Measurements from ENCODE around the gene ANXA2. TPM values are rescaled to one million over a fixed set of nuclear protein-coding genes. Genes with fewer than 3 reads are reported as not detected.

ANXA2 gene
- polyA plus RNA-seq, 1 donor (not counting 4 experiments of a cell fraction or from before 2014, with no cell fraction given) = 11,017 TPM

- H3K9me3 ChIP-seq (ENCODE audit: control insufficient read depth, low read depth, low read length) = no peaks in the 10 kb centered on the region
- H3K27me3 ChIP-seq (ENCODE audit: control insufficient read depth, extremely low read depth, insufficient read depth, low read length) = peaks cover 10% of the 10 kb centered on the region
- H3K4me2 ChIP-seq (ENCODE audit: control insufficient read depth, extremely low read depth, insufficient read depth, low read depth, low read length) = no peak overlapping the region
- TF ChIP-seq EZH2 (IDR thresholded peaks at IDR 0.05; ENCODE audit: low read length) (no peak), CTCF (optimal IDR thresholded peaks at IDR 0.05 in 1 of 3, IDR thresholded peaks at IDR 0.05 in 1 of 3, conservative IDR thresholded peaks at IDR 0.05 in 1 of 3; ENCODE audit: extremely low read depth in 1 of 3, insufficient read depth in 2 of 3, low read length in 3 of 3) (no peak)
- H3K4me1 ChIP-seq (ENCODE audit: control insufficient read depth, extremely low read depth, insufficient read depth, low read length) = peaks cover 3% of the 10 kb centered on the region
- H4K20me1 ChIP-seq (ENCODE audit: control insufficient read depth, extremely low read depth, insufficient read depth, low read length) = no peaks in the 10 kb centered on the region
- H3K79me2 ChIP-seq (ENCODE audit: control insufficient read depth, insufficient read depth, low read length) = no peaks in the 10 kb centered on the region
- dilution Hi-C loops (cut with MboI; ENCODE audit: extremely low pct_ligation_motif_present, low sequenced_read_pairs) = no loop called here
- no peak overlapping the region for H3K27ac ChIP-seq (ENCODE audit: control insufficient read depth, insufficient read depth, low read length)
- FAIRE-seq = no peak
- no peak for DNase-seq (ENCODE audit: low read depth, low spot score)
- H3K4me3 ChIP-seq (ENCODE audit: control insufficient read depth in 2 of 3, extremely low read depth in 1 of 3, insufficient read depth in 2 of 3, low read depth in 1 of 3, low read length in 3 of 3) = no peak overlapping the region
- H3K36me3 ChIP-seq (ENCODE audit: control insufficient read depth in 2 of 2, extremely low read depth in 1 of 2, insufficient read depth in 2 of 2, low read length in 2 of 2) = no peaks in the 10 kb centered on the region
- no peak overlapping the region for H2AFZ ChIP-seq (ENCODE audit: control insufficient read depth, low read length)
- no peaks in the 10 kb centered on the region for H3K9me1 ChIP-seq (ENCODE audit: control insufficient read depth, extremely low read depth, insufficient read depth, low read length)
- H3K9ac ChIP-seq (ENCODE audit: control insufficient read depth, extremely low read depth, insufficient read depth, low read length) = no peak overlapping the region
Measured at GRCh38 chr15:60325905-60326304, 71.9 kb downstream of the ANXA2 start.

- dilution Hi-C loops (cut with MboI; ENCODE audit: extremely low pct_ligation_motif_present, low sequenced_read_pairs) = no loop called here
- no peaks in the 10 kb centered on the region for H3K36me3 ChIP-seq (ENCODE audit: control insufficient read depth in 2 of 2, extremely low read depth in 1 of 2, insufficient read depth in 2 of 2, low read length in 2 of 2)
- no peaks in the 10 kb centered on the region for H3K9me3 ChIP-seq (ENCODE audit: control insufficient read depth, low read depth, low read length)
- no peak for TF ChIP-seq CTCF (optimal IDR thresholded peaks at IDR 0.05 in 1 of 3, IDR thresholded peaks at IDR 0.05 in 1 of 3, conservative IDR thresholded peaks at IDR 0.05 in 1 of 3; ENCODE audit: extremely low read depth in 1 of 3, insufficient read depth in 2 of 3, low read length in 3 of 3)
- TF ChIP-seq EZH2 (IDR thresholded peaks at IDR 0.05; ENCODE audit: low read length) = no peak
- no peak for FAIRE-seq
- no peak for DNase-seq (ENCODE audit: low read depth, low spot score)
- peaks cover 3% of the 10 kb centered on the region for H3K4me1 ChIP-seq (ENCODE audit: control insufficient read depth, extremely low read depth, insufficient read depth, low read length)
- peaks cover 10% of the 10 kb centered on the region for H3K27me3 ChIP-seq (ENCODE audit: control insufficient read depth, extremely low read depth, insufficient read depth, low read length)
- H3K9ac ChIP-seq (ENCODE audit: control insufficient read depth, extremely low read depth, insufficient read depth, low read length) = no peak overlapping the region
- no peaks in the 10 kb centered on the region for H3K9me1 ChIP-seq (ENCODE audit: control insufficient read depth, extremely low read depth, insufficient read depth, low read length)
- H3K27ac ChIP-seq (ENCODE audit: control insufficient read depth, insufficient read depth, low read length) = no peak overlapping the region
- no peaks in the 10 kb centered on the region for H4K20me1 ChIP-seq (ENCODE audit: control insufficient read depth, extremely low read depth, insufficient read depth, low read length)
- no peak overlapping the region for H3K4me3 ChIP-seq (ENCODE audit: control insufficient read depth in 2 of 3, extremely low read depth in 1 of 3, insufficient read depth in 2 of 3, low read depth in 1 of 3, low read length in 3 of 3)
- no peak overlapping the region for H2AFZ ChIP-seq (ENCODE audit: control insufficient read depth, low read length)
- no peak overlapping the region for H3K4me2 ChIP-seq (ENCODE audit: control insufficient read depth, extremely low read depth, insufficient read depth, low read depth, low read length)
- no peaks in the 10 kb centered on the region for H3K79me2 ChIP-seq (ENCODE audit: control insufficient read depth, insufficient read depth, low read length)
Measured at GRCh38 chr15:60324706-60325438, 72.9 kb downstream of the ANXA2 start.
